D341Med (cell line): ENCODE measurements around the gene FOXF1.

Source experiments
- DNase-seq: peaks from one replicate; pipeline ENCODE4 v3.0.0; 2012; ENCODE audit warnings: low spot score

The FOXF1 gene

DNA sequence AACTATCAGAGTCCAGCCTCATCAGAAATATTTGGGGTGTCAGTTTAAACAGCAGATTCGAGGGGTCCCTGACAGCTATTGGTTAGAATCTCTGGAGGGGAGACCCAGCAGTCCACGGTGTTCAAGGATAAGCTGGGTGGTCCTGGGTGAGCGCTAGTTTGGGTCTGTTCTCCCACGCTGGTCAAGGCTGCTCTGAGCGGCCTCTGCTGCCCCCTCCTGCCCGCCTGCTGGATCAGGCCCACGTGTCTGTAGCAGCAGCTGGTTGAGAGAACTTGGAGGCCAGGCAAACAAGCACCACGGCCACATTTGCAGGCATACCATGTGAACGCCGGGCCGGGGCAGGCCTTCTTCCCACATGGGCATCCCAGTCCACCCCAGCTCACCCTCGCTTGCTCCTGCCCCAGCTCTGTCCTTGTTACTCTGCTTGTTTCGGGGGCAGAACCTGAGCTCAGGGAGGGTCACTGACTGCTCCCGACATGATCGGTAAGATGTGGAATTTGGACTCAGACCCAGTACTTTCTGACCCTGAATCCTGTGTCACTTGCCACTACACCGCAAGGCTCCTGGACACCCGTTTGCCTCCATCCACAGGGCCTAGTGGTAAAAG lies 7.4 kb downstream of the FOXF1 start:
- DNase-seq, result peak; percentile 76

DNA sequence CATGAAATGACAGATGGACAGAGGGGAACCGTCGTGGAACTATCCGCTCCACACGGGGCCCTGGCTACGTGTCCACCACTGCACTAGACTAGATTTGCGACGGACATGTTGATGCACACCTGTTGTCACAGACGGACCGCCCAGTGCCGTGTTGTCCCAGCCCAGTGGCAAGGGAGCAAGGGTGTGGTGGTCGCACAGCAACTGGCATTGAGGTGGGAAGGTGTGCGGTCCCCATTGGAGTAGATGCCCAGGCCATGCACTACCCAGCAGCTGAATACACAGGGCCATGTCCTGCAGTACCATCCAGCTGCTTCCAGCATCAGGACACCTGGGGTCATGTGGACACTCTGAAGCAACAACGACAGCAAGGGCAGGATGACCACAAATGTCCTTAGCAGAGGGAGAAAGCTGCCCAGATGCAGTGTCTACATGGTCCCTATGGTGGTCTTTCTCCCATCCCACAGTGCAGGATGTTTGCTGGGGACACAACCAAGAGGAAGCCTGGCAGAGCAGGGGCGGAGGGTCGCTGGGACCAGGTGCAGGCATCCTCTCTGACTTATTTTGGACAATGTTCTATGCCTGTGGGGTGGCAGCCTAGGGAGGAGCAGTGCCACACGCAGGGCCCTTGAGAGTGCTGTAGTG lies 8.8 kb downstream of the FOXF1 start:
- DNase-seq, result no peak

DNA sequence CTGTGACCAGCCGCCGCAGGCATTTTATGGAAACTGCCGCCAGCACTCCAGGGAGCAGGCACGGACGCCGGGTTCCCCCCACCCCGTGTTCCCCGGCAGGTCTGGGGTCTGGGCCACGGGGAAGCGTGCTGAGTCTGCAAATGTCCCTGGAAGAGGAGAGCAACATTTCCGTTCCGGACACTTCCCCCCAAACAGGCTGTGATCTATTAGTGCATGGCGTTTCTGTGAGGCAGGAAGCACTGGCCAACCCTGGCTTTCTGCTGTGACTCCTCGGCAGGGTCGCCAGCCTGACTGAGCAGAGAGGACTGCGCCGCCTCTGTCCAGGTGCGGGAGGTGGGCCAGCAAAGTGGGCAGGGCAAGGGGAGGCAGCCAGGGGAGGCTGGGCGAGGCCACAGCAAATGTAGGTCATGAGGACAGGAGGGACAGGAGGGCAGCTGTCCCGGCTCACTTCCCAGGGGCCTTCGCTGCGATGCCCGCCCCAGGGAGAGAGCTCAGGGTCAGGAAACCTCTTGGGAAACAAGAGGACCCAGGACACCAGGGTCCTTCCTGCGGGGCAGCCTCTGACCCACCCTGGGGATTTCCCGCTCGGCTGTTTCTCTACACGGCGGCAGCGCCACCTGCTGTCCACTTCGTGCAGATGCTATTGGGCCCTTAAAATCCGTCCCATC lies 9.5 kb downstream of the FOXF1 start:
- peak; percentile 77 for DNase-seq

DNA sequence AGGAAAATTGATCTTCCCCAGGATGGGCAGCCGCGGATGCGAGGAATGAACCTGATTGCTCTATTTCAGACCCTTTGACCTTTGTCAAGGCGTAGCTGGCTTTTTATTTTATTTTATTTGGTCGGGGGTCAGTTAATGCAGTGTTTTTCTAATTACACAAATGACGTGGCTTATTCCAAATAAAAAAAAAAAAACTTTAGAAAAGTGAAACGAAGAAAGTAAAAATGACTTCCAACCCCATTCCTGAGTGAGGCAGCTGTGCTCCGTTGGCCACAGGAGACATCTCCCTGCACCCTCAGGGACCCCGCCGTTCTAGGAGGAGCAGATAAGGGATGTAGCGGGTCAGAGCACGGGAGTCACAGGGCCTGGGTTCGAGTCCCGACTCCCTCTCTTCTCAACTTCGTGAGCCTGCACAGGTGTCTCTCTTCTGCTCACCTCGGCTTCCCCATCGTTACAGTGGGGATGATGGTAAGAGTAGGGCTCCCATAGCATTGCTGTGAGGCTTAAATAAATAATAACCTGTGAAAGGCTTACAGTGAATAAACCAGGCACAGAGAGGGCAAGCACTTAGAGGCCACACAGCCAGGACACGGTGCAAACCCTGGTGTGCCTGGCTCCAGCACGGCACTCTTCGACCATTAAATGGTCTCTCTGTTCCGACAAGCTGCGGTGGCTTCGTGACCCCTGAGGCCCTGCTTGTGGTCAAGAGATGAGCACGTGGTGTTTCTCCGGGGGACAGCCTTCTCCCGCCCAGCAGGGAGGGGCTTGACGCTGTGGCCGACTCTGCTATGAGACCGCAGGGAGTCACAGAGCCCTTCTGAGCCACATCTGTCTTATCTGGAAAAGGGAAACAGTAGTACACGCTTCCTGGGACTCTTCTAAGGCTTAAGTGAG lies 10.2 kb downstream of the FOXF1 start:
- DNase-seq, result no peak

DNA sequence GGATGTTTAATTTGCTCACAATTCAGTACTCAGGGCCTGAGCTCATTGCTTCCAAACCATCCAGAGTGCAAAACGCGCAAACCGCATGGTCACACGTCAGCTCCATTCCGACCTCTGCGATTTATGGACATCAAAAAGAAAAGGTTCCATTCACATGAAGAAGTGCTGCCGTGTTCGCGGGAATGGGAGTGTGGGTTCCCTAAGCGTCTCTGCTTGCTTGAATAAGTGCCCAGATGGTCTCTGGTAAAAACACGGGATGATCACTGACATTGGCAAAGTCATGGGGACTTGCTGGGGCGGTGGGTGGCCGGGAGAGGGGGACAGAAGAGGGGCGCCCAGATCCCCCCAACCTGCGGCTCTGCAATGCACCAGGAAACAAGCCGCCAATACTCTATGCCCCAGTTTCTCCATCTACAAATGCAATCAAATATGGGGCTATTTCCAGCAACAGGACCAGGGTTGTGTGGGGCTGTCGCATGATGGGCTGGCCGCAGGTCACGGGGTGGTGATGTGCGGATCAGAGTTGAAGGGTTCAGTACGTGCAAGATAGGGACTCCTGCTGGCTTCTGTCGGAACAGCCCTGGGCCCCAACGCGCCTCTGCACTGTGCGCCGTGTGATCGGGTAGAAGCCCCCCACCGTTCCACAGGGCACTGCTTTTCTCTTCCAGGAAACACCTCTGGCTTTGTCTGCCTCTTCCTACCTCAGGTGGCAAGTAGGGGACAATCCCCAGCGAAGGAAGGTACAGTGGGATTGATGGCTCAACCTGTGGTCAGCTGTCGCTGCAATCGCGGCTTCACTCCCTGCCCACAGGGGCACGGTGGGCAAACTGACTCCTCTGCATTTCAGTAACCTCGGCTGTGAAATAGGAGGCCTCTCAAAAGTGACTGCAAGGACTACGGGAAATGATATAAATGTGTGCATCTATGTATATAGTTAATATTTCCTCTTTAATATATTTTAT lies 11.2 kb downstream of the FOXF1 start:
- DNase-seq, result no peak

DNA sequence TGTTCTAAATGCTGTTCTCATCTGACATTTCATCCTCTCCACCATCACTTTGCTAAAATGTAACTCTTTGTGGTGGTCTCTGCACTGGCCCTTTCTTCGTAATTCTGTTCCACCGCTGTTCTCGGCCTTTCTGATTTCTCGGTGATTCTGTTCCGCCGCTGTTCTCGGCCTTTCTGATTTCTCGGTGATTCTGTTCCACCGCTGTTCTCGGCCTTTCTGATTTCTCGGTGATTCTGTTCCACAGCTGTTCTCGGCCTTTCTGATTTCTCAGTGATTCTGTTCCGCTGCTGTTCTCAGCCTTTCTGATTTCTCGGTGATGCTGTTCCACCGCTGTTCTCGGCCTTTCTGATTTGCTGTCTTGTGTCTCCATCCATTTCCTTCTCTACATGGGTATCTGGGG lies 12.3 kb downstream of the FOXF1 start:
- no peak for DNase-seq

DNA sequence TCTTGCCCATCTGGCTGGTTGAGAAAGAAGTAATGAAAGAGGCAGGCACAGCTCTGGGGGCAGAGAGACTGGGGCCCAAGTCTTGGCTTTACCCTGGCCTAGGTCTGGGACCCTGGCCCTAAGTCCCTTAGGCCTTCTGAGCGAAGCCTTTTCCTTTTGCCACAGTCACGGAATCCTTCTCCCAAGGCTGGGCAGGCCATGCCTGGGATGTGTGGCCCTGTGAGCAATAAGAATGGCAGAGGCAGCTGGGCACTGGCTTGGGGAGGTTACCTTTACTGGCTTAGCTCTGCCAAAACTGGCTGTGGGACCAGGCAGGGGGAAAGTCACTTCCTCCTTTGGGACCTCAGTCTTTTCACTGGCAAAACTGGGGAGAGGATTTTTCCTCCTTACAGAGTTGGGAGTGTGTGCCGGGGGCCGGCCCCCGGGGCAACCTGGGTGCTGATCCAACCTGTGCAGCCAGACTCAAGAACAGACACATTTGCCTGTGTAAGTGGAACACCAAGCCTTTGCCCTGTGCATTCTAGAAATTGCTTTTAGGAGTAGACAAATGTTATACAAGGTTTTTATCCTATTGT lies 12.9 kb downstream of the FOXF1 start:
- no peak for DNase-seq

DNA sequence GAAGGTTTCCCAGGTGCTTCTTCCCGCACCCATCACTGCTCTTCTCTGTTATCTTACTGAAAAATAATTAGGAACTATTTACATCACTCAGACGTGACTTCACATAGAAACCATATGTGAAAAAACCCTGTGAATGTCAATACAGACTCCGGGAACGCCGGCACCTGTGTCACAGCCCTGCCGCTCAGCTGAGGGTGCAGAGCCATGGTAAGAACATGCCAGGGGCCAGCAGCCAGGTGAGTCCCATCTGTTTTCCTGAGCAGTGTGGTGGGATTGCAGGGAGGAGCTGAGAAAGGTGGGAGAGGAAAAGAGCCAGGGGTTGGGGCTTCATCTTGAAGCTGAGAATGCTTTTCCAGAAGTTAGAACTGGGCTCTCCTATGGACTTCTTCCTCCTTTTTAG lies 13.7 kb downstream of the FOXF1 start:
- DNase-seq, result no peak

DNA sequence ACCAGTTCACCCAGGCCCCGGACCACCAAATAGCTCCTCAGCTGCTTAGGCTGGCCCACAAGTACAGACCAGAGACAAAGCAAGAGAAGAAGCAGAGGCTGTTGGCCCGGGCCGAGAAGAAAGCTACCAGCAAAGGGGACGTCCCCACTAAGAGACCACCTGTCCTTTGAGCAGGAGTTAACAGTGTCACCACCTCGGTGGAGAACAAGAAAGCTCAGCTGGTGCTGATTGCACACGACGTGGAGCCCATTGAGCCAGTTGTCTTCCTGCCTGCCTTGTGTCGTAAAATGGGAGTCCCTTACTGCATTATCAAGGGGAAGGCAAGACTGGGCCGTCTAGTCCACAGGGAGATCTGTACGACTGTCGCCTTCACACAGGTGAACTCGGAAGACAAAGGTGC lies 15.4 kb downstream of the FOXF1 start:
- no peak for DNase-seq

DNA sequence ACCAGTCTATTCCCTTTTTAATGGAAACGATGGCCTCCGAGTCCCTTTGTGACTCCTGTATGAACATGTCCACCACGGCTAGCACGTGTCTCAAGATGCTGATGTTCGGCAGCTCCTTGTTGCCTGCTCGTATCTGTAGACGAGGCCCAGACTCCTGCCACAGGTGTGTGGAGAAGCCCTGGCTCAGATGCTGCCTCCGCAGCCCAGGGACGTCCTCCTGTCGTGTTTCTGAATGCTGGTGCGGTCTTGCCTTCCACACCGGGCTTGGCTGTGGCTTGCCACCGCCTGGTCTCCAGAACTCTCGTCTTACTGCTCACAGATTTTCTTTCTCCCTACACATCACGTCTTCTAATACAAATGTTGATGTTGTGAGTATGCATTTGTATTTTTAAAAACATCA lies 17.0 kb downstream of the FOXF1 start:
- no peak for DNase-seq

DNA sequence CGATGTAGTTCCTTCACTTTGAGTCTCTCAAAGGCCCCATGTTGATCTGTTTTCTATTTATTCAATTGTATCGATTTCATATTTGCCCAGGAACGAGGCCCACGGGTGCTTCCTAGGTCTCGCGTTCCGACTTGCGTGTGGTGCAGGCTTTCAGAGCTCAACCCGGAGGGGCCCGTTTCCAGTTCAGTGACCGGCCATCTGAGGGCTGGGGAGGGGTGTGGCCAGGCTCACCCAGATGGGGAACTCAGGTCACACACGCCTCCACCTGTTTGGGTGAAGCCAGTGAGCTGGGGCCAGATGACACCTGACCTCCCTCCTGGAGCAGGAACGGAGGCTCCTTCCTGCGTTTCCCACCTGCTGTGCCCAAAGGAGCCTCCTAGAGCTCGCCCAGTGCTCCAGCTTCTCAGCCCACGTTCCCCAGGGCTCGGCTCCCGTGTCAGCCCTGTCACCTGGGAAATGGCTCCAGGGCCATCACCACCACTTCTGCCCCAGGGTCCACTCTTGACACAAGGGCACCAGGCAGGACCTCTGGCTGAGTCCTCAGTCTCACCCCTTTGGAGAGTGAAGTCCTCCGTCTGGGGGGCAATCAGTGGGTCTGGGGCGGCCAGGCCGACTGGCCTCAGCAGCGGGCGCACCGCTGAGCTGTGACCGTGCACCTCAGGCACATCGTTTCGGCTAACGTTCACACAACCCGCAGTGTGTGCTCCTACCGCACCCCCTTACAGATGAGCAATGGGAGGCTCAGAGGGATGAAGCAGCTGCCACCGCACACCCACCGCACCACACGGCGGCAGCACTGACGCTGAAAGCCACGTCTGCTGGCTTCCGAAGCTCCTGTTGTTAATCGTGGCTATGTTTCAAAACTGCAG lies 18.0 kb downstream of the FOXF1 start:
- DNase-seq, result no peak

DNA sequence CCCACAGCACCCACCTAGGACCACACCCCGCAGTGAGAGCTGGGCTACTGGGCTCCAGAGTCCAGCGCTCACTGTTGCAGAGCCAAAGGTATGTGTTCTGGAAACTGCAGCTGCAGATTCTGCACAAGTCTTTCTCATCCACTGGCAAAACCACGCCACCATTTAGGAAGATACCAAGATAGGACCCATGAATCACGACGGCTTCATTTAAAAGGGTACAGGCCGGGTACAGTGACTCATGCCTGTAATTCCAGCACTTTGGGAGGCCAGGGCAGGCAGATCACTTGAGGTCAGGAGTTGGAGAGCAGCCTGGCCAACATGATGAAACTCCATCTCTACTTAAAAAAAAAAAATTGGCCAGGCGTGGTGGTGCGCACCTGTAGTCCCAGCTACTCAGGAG lies 18.8 kb downstream of the FOXF1 start:
- no peak for DNase-seq

DNA sequence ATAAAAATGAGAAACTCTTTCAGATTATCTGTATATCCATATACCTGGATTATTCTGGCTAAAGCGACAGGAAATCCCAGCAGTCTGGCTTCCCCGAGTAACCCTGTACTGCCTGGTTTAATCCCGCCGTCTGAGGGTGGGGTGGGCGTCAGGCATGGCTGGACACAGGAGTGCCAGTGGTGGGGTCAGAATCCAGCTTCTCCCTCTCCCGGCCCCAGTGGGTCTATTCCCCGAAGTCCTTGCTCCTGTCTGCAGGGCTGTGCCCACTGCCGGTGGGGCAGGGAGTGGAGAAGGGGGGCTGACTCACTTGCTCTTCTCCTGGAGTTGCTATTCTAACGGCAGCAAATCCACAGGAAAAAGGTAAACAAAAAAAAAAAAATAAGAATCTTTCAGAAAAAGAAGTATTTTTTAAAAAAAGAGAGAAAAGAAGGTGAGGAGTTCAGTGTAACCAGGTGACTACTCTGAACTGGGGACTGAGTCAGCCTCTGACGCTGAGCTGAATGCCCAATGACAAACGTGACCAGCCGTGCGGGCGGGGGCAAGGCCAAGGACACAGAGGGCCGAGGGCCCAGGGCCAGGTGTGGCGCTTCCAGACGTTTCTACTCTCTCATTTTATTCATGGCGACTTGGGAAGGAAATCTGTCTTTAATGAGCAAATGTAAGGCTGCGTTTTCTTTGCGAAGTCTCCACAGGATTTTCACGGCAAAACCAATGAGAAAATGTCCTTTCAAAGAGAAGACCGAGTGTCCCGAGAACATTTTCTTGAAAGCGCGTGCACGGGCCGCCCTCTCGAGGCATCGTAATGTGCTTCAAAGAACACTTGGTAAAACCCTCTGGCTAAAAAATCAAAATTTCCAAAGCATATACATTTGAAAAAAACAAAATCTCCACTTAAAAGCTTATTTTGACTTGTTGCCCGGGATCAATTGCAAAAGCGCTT lies 20.2 kb downstream of the FOXF1 start:
- DNase-seq, result no peak

DNA sequence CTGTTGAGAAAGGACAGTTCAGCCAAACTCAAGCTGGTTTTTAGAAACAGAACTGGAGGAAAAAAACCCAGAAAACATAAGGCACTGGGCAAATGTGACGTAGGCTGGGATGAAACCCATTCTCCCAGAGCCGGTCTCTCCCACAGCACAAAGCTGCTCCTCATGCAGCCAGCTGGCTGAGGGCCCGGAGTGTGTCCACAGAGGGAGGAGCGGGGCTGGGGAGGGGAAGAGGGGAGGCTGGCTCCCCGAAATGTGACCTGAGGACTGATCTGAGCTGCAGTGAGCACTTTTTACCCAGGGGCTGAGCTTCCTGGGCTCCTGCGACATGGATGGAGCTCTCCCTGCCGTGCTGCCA lies 20.8 kb downstream of the FOXF1 start:
- no peak for DNase-seq

DNA sequence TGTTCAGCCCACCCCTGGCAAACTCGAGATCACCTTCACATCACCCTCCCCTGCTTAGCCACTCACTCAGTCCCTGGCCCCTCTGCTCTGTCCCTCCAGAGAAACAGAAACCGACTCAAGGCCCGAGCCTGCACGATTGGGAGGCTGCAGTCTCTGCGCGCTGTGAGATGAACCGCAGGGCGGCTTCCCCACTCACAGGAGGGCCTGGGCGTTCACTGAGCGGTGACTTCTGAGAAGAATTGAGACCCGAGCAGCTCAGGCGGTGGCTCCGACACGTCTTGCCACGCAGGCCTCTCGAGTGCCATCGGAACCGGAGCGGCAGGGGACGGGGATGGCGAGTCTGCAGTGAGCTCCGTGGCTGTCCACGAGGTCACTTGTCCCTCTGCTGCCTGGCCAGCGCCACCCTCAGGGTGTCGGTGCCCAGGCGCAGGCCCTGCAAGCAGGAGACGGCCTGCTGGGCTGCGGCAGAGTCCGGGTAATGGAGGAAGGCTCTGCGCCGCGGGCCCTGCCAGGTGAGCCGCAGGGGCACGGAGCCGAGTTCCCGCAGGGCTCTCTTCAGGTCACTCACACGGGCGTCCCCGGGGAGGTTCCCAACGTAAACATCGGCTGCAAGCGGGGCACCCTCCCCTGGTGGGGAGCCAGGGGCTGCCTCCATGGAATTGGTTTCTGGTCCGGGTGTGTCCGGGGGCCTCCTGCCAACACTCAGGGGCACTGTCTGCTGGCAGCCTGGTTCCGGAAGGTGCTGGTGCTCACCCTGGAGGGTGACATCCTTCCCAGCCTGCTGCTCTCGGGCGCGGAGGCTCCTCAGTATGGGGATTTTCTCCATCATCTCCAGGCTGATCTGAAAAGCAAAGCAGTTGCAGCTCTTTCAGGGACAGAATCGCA lies 21.6 kb downstream of the FOXF1 start:
- no peak for DNase-seq

DNA sequence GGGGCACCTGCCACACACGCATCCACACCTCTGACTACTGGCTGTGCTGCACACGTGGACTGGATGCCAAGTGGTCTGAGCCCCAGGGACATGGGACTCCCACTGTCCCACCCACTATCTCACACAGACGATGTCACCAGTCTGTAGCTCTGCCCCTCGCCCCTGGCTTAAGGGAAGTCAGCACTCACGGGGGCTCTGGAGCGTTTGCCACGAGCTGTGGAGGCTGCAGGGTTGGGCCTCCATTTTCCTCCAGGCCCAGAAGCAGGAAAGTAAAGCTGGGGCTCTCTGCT lies 22.1 kb downstream of the FOXF1 start:
- DNase-seq, result no peak

DNA sequence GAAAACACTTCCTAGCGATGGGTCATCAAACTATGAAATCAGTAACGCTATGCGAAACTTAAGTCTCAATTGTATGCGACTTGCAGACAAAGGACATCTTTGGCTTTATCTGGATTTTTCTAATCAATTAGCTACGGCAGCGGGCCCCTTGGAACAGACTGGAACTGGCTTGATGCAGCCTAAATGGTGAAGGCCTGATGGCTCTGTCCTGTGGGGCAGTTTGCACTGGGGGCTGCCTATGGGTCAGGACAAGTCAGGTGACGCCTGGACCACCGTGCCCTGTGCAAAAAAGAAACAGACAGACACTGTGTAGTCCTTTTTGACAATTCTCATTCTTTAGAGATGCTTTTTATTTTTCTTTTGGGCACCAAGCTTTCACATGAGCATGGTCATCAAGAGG lies 22.7 kb downstream of the FOXF1 start:
- DNase-seq, result no peak

DNA sequence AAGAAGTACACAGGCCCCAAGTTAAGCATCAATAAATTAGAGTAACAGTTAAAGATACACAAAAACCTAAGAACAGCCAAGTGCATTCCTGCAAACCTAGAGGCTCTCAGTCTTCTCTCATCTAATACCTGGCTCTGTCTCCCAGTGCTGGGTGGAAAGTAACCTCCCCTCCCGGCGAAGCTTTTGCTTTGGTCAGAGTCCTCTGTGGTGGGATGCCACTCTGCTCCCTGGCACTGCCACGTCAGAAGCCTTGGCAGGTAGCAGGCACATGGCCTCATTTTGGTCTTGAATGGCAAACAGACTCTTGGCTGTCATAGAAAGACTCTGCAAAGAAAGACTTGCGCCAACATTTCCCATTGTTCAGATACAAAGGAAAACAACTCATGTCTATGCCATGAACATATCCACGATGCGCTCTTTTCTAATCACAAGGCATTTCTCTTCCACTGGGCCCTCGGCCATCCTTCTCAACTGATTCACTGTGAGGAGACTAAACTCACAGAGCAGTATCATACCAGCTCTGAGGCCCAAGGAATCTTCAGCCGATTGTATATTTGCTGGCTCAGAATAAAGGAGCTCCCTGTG lies 23.5 kb downstream of the FOXF1 start:
- no peak for DNase-seq
